CD1c-positive myeloid dendritic cell (primary cell): ENCODE results near the gene CCNE1.
"Not testable (repeated sequence)": the region's sequence is repeated elsewhere in the genome, so short reads cannot be mapped to it uniquely, and the experiment has no call there.

Source experiments
- DNase-seq: peaks from one replicate; pipeline ENCODE4 v3.0.0-alpha.2; 2016; ENCODE audit errors: extremely low spot score

The CCNE1 gene

GRCh38 chr19:29787281-29787680, 24.5 kb upstream of the CCNE1 start:
- DNase-seq, result no peak

- DNase-seq, result no peak
These were observed 22.8 kb upstream of the CCNE1 start for GRCh38 chr19:29789007-29789406.

GRCh38 chr19:29793116-29793727, 18.6 kb upstream of the CCNE1 start:
- DNase-seq, result no peak

GRCh38 chr19:29794490-29794889, 17.3 kb upstream of the CCNE1 start:
- not testable (repeated sequence) for DNase-seq

GRCh38 chr19:29795461-29796172, 16.2 kb upstream of the CCNE1 start:
- DNase-seq, result no peak

GRCh38 chr19:29796173-29796573, 15.6 kb upstream of the CCNE1 start:
- DNase-seq, result no peak

GRCh38 chr19:29798774-29799497, 12.9 kb upstream of the CCNE1 start:
- no peak for DNase-seq

- no peak for DNase-seq
These were observed 11.5 kb upstream of the CCNE1 start for GRCh38 chr19:29800100-29800825.

- not testable (repeated sequence) for DNase-seq
These were observed 7.8 kb upstream of the CCNE1 start for GRCh38 chr19:29803951-29804350.

- no peak for DNase-seq
These were observed 7.3 kb upstream of the CCNE1 start for GRCh38 chr19:29804493-29804892.

GRCh38 chr19:29805031-29805965, 6.5 kb upstream of the CCNE1 start:
- no peak for DNase-seq

- DNase-seq, result no peak
These were observed 5.5 kb upstream of the CCNE1 start for GRCh38 chr19:29806098-29806866.

GRCh38 chr19:29807178-29807577, 4.6 kb upstream of the CCNE1 start:
- no peak for DNase-seq

GRCh38 chr19:29807870-29808405, 3.9 kb upstream of the CCNE1 start:
- DNase-seq, result no peak

GRCh38 chr19:29809795-29810503, 1.8 kb upstream of the CCNE1 start:
- no peak for DNase-seq

GRCh38 chr19:29810504-29810871, 1.3 kb upstream of the CCNE1 start:
- no peak for DNase-seq

GRCh38 chr19:29812080-29812880, 489 bp downstream of the CCNE1 start:
- DNase-seq, result peak; percentile 10

- no peak for DNase-seq
These were observed 1.1 kb downstream of the CCNE1 start for GRCh38 chr19:29812881-29813275.

GRCh38 chr19:29813642-29814041, 1.9 kb downstream of the CCNE1 start:
- DNase-seq, result no peak
